Measurements from ENCODE around the gene ATXN1L. TPM values are rescaled to one million over a fixed set of nuclear protein-coding genes. Genes with fewer than 3 reads are reported as not detected.

Gene ATXN1L
- polyA plus RNA-seq, 1 donor (not counting 4 experiments of a cell fraction or from before 2014, with no cell fraction given) = 12.8 TPM

GRCh38 chr16:71869089-71869488 lies 23.3 kb downstream of the ATXN1L start:
- DNase-seq (ENCODE audit: low read depth, low spot score) (no peak), FAIRE-seq (no peak)
- Histone ChIP-seq H3K9me3 (ENCODE audit: control insufficient read depth, low read depth, low read length) (no peaks in the 10 kb centered on the region), H3K27me3 (ENCODE audit: control insufficient read depth, extremely low read depth, insufficient read depth, low read length) (no peaks in the 10 kb centered on the region), H3K9ac (ENCODE audit: control insufficient read depth, extremely low read depth, insufficient read depth, low read length) (no peak overlapping the region), H3K79me2 (ENCODE audit: control insufficient read depth, insufficient read depth, low read length) (no peaks in the 10 kb centered on the region), H2AFZ (ENCODE audit: control insufficient read depth, low read length) (no peak overlapping the region), H3K27ac (ENCODE audit: control insufficient read depth, insufficient read depth, low read length) (no peak overlapping the region), H4K20me1 (ENCODE audit: control insufficient read depth, extremely low read depth, insufficient read depth, low read length) (no peaks in the 10 kb centered on the region), H3K4me1 (ENCODE audit: control insufficient read depth, extremely low read depth, insufficient read depth, low read length) (no peaks in the 10 kb centered on the region), H3K4me2 (ENCODE audit: control insufficient read depth, extremely low read depth, insufficient read depth, low read depth, low read length) (no peak overlapping the region), H3K9me1 (ENCODE audit: control insufficient read depth, extremely low read depth, insufficient read depth, low read length) (no peaks in the 10 kb centered on the region), H3K36me3 (ENCODE audit: control insufficient read depth in 2 of 2, extremely low read depth in 1 of 2, insufficient read depth in 2 of 2, low read length in 2 of 2) (peaks cover 0 to 4% of the 10 kb centered on the region in 2 experiments), H3K4me3 (ENCODE audit: control insufficient read depth in 2 of 3, extremely low read depth in 1 of 3, insufficient read depth in 2 of 3, low read depth in 1 of 3, low read length in 3 of 3) (no peak overlapping the region)
- TF ChIP-seq CTCF (optimal IDR thresholded peaks at IDR 0.05 in 1 of 3, IDR thresholded peaks at IDR 0.05 in 1 of 3, conservative IDR thresholded peaks at IDR 0.05 in 1 of 3; ENCODE audit: extremely low read depth in 1 of 3, insufficient read depth in 2 of 3, low read length in 3 of 3) = no peak
- TF ChIP-seq EZH2 (IDR thresholded peaks at IDR 0.05; ENCODE audit: low read length) = no peak
- dilution Hi-C loops (cut with MboI; ENCODE audit: extremely low pct_ligation_motif_present, low sequenced_read_pairs) = no loop called here

GRCh38 chr16:71870818-71871217 lies 25.0 kb downstream of the ATXN1L start:
- H3K4me3 ChIP-seq (ENCODE audit: control insufficient read depth in 2 of 3, extremely low read depth in 1 of 3, insufficient read depth in 2 of 3, low read depth in 1 of 3, low read length in 3 of 3) = no peak overlapping the region
- H3K9me1 ChIP-seq (ENCODE audit: control insufficient read depth, extremely low read depth, insufficient read depth, low read length) = no peaks in the 10 kb centered on the region
- no peaks in the 10 kb centered on the region for H3K4me1 ChIP-seq (ENCODE audit: control insufficient read depth, extremely low read depth, insufficient read depth, low read length)
- DNase-seq (ENCODE audit: low read depth, low spot score) = no peak
- no peak for FAIRE-seq
- dilution Hi-C loops (cut with MboI; ENCODE audit: extremely low pct_ligation_motif_present, low sequenced_read_pairs) = no loop called here
- no peaks in the 10 kb centered on the region for H3K9me3 ChIP-seq (ENCODE audit: control insufficient read depth, low read depth, low read length)
- H3K4me2 ChIP-seq (ENCODE audit: control insufficient read depth, extremely low read depth, insufficient read depth, low read depth, low read length) = no peak overlapping the region
- no peak overlapping the region for H2AFZ ChIP-seq (ENCODE audit: control insufficient read depth, low read length)
- no peak overlapping the region for H3K27ac ChIP-seq (ENCODE audit: control insufficient read depth, insufficient read depth, low read length)
- H3K79me2 ChIP-seq (ENCODE audit: control insufficient read depth, insufficient read depth, low read length) = no peaks in the 10 kb centered on the region
- no peaks in the 10 kb centered on the region for H3K27me3 ChIP-seq (ENCODE audit: control insufficient read depth, extremely low read depth, insufficient read depth, low read length)
- TF ChIP-seq CTCF (optimal IDR thresholded peaks at IDR 0.05 in 1 of 3, IDR thresholded peaks at IDR 0.05 in 1 of 3, conservative IDR thresholded peaks at IDR 0.05 in 1 of 3; ENCODE audit: extremely low read depth in 1 of 3, insufficient read depth in 2 of 3, low read length in 3 of 3) (no peak), EZH2 (IDR thresholded peaks at IDR 0.05; ENCODE audit: low read length) (no peak)
- no peak overlapping the region for H3K9ac ChIP-seq (ENCODE audit: control insufficient read depth, extremely low read depth, insufficient read depth, low read length)
- H4K20me1 ChIP-seq (ENCODE audit: control insufficient read depth, extremely low read depth, insufficient read depth, low read length) = no peaks in the 10 kb centered on the region
- H3K36me3 ChIP-seq (ENCODE audit: control insufficient read depth in 2 of 2, extremely low read depth in 1 of 2, insufficient read depth in 2 of 2, low read length in 2 of 2) = peaks cover 0 to 3% of the 10 kb centered on the region in 2 experiments

Measured in keratinocyte (primary cell).